Activated T-cell treated with anti-CD3 and anti-CD28 coated beads for 4 hours (primary cell): Measurements from ENCODE around the gene CNTN5.
"Not testable (repeated sequence)": the region's sequence is repeated elsewhere in the genome, so short reads cannot be mapped to it uniquely, and the experiment has no call there.

Experiments used
- DNase-seq: peaks from one replicate; pipeline ENCODE4 v3.0.0-alpha.2; 2020

Gene CNTN5

GRCh38 chr11:100257238-100257803 is 1236.6 kb downstream of the CNTN5 start:
- DNase-seq: not testable (repeated sequence)

DNA sequence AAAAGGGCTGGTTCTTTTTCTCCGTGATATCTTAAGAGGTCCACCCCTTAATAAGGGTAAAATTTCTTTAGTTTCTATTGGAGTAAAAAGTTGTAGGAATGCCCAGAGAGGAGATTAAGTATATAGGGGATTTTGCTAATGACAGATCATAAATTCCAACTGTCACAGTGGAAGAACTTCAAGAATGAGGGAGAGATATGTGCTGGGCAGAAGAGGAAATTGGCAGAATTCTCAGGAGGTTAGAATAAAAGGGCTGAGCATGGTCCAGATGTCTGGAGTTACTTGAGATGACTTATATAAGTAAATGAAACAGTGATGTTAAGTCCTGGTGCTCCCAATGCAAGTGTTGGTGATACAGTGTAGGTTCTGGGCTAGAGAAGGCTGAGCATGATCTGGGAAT is 1248.8 kb downstream of the CNTN5 start:
- DNase-seq: no peak

- DNase-seq: no peak
Measured at GRCh38 chr11:100273066-100273815, 1252.5 kb downstream of the CNTN5 start.

GRCh38 chr11:100274466-100274865 is 1253.7 kb downstream of the CNTN5 start:
- not testable (repeated sequence) for DNase-seq

- DNase-seq: no peak
Measured at GRCh38 chr11:100294748-100295147, 1274.0 kb downstream of the CNTN5 start.

DNA sequence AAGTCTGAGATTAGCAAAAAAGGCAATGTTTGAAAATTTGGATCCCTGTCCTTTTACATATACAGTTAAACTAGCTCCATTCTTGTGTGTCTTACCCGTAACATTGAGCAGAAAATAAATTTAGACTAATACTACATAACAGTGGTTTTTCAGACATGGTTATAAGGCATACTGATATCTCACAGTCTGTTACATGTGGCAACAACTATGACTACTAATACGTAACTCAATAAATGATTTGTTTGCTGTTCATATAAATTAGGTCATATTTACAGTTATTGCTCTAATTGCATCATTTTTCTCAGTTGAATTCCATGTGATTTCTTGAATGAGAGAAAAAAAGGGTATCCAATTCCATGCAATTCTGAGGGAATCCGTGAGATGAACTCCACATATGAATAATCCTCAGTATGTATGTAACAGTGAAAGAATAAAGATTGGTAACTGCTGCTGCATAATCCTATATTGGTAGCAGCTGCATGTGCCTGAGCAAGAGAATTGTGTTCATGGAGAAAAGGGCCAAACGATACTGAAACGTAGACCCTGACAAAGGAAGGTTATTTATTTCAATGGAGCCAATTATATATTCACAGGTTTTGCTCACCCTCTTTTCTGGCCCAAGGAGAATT is 1275.4 kb downstream of the CNTN5 start:
- no peak for DNase-seq

DNA sequence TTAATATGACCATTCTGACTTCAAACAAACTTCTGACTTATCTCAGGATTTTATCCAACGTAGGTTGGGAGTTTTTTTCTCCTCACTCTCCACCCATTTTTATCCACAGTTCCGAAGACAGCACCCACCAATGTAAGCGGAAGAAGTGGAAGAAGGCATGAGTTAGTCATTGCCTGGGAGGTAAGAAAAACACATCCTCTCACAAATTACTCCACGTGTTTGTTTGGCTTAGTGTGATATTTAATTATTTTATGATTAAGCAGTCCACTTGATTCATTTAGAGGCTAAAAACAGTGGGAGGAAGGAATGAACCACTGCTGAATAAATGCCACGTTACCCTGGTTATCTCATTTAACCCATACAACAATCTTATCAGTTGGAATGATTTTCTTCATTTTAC is 1276.8 kb downstream of the CNTN5 start:
- DNase-seq: no peak

- no peak for DNase-seq
Measured at GRCh38 chr11:100302824-100303223, 1282.1 kb downstream of the CNTN5 start.

DNA sequence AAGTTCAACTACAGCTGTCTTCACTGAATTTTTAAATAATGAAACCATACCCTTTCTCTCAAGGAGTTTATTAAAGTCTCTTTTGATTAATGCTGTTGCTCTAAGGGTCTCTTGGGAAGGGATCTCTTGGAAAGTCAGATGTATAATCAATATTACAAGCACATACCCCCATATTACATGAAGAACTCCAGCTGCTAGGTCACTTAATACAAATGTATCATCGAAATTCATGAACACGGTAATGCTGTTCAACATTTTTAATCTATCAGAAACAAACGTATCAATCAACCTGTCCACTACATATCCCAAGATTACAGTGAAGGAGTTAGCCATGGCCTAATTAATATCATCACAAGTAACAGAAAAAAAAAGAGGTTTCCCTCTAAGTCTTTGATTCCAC is 1283.1 kb downstream of the CNTN5 start:
- no peak for DNase-seq

DNA sequence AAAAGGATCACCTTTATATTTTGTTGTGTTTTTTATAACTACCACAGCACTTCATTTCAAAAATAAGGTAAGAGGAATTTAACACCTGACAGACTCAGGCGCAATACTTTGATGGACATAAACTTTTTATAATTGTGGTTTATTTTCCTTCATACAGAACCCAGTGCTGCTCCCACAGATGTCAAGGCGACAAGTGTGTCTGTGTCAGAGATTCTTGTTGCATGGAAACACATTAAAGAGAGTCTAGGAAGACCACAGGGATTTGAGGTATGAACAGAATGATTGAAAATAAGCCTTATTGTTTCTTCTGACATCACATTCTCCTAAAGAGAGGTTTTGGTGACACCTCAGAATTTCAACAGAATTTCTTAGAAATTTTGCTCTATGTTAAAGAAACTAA is 1287.5 kb downstream of the CNTN5 start:
- no peak for DNase-seq

GRCh38 chr11:100315946-100316345 is 1295.2 kb downstream of the CNTN5 start:
- DNase-seq: no peak

DNA sequence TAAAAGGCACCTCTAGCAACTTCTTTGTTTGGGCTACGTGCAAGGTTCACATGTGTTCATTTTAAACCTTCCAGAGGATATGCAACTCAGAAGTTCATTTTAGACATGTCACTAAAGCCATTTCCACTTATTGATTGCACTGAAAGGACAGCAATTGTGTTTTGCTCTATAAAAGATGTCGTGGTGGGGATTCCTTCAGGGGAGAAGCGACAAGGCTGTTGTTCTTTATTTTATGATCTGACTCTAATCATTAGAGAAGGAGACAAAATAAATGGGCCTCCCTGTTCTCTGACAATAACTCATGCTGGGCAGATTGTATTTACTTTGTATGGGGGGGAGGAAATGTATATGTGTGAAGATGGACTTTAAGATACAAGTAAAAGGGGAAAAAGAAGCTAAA is 1296.2 kb downstream of the CNTN5 start:
- no peak for DNase-seq

- DNase-seq: no peak
Measured at GRCh38 chr11:100319691-100320090, 1298.9 kb downstream of the CNTN5 start.

- no peak for DNase-seq
Measured at GRCh38 chr11:100328626-100329340, 1308.0 kb downstream of the CNTN5 start.

DNA sequence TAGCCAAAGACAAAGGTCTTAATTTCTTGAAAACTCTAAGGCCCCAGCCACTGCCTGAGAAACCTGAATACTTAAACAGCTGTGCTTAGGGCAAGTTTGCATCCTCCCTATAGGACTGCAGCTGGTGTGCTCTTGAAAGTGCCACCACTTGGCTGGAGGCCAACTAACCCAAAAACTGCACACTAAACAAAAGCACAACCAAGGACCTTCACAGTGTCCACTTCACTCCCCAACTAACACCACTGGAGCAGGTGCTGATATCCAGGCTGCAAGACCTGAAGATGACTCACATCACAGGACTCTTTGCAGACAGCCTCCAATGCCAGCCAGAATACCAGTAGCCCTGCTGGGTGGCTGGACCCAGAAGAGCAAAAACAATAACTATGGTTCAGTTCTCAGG is 1308.6 kb downstream of the CNTN5 start:
- DNase-seq: no peak

DNA sequence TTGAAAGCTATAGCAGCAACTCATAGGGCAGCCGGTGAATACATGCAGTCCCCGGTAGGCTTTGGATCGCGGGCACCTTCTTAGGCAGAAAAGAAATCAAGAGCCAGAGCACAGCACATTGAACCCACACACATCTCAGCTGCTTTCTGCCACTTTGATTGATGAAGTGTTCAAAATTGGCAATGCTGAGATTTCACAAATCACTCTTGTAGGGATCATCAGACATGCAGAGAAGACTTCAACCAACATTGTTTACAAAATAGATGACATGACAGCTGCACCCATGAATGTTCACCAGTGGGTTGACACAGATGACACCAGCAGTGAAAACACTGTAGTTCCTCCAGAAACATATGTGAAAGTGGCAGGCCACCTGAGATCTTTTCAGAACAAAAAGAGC is 1316.1 kb downstream of the CNTN5 start:
- no peak for DNase-seq

GRCh38 chr11:100338144-100338840 is 1317.5 kb downstream of the CNTN5 start:
- no peak for DNase-seq

DNA sequence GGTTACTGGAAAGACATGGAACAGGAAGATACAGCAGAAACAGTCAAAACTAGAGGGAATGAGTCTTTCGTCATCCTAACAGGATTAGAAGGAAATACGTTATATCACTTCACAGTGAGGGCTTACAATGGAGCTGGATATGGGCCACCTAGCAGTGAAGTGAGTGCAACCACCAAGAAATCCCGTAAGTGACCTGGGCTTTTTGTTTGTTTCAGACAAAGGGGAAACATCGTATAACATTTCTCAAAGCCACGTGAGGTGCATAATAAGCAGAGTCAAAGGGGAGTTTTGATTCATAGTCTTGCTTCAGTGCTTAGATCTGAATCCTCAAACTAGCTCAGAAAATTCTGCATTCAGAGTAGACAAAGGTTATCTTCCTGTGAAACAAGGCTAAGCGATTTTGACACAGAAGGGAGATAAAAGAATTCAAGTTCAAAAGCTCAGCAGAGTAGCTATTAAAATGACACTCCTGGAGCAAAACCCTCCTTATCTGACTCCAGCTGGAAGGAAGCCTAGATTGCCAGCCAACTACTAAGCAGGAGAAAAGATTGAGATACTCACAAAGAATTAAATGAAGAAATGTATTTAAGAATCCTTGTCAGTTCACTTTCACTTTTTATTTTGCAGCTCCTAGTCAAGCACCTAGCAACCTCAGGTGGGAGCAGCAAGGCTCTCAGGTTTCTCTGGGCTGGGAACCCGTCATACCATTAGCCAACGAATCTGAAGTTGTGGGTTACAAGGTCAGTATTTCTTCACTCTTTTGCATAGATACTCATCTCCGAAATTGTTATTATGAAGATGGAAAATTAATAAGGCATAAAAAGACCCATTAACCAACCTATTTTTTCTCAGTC is 1319.9 kb downstream of the CNTN5 start:
- DNase-seq: no peak

GRCh38 chr11:100353083-100353482 is 1332.3 kb downstream of the CNTN5 start:
- DNase-seq: no peak

DNA sequence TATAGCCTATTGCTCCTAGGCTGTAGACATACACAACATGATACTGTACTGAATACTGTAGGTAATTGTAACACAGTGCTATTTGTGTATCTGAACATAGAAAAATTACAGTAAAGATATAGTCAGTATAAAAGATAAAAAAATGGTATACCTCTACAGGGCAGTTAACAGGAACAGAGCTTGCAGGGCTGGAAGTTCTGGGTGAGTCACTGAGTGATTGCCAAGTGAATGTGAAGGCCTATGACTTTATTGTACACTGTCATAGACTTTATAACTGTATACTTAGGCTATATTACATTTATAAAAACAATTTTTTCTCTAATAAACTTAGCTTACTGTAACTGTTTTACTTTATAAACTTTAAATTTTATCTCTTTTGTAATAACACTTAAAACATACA is 1334.0 kb downstream of the CNTN5 start:
- DNase-seq: no peak

GRCh38 chr11:100356035-100356434 is 1335.3 kb downstream of the CNTN5 start:
- no peak for DNase-seq

DNA sequence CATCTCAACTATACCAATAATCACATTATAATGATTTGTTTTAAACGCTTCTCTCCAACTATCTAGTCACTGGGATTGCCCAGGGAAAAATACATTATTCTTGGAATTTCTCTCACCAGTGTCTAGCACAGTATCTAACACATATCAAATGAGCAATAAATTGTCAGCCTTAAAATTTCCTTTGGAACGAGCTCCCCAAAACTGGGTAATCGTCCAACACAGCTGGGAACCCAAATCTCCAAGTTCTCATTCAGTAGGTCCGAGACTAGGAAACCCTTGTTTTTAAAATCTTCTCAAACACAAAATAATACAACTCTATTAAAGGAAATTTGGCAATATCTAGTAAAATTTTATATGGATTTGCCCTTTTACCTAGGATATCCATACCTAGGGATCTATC is 1338.5 kb downstream of the CNTN5 start:
- no peak for DNase-seq
